Activated CD8-positive, alpha-beta memory T cell treated with anti-CD3 and anti-CD28 coated beads, Interleukin-2, amount 10 ng/mL, durations not matched to agents 7 days and 5 days (primary cell): ENCODE data around the gene TSPAN11. TPM values are rescaled to one million over a fixed set of nuclear protein-coding genes. Genes with fewer than 3 reads are reported as not detected.

Source experiments
- ATAC-seq: fragments of 150-1000 bp; cut with Tn5 transposase; one replicate; pipeline ENCODE4 v1.10.0; 2021; ENCODE audit warnings: moderate library complexity
- CTCF ChIA-PET: fragments of 350-600 bp; sonication (Branson Sonifier 250); formaldehyde crosslinking; loops from one replicate; lab custom pipeline; 2021; ENCODE audit warnings: antibody characterized with exemption; lab: Charles Lee
- DNase-seq: peaks from one replicate; pipeline ENCODE4 v3.0.0-alpha.2; 2020
- H3K27ac Mint-ChIP-seq: one replicate; pipeline ENCODE4 v1.8.0; 2021; ENCODE audit warnings: mild to moderate bottlenecking, mixed read lengths
- H3K27me3 Mint-ChIP-seq: one replicate; pipeline ENCODE4 v1.8.0; 2021; ENCODE audit warnings: mixed read lengths
- H3K36me3 Mint-ChIP-seq: one replicate; pipeline ENCODE4 v1.8.0; 2021; ENCODE audit warnings: mild to moderate bottlenecking, mixed read lengths
- H3K4me1 Mint-ChIP-seq: one replicate; pipeline ENCODE4 v1.8.0; 2021; ENCODE audit warnings: mixed read lengths
- H3K4me3 Mint-ChIP-seq: one replicate; pipeline ENCODE4 v1.8.0; 2021; ENCODE audit warnings: mild to moderate bottlenecking, moderate library complexity, mixed read lengths
- H3K9me3 Mint-ChIP-seq: one replicate; pipeline ENCODE4 v1.8.0; 2022; ENCODE audit warnings: low read depth, mixed read lengths
- total RNA-seq, 2 experiments: library from RNA; stranded (reverse); gene quantifications; one replicate each; pipeline ENCODE4 v1.2.3, GENCODE V29; 2021

TSPAN11 gene
- total RNA-seq, 2 experiments from 2014 or later: not detected

DNA sequence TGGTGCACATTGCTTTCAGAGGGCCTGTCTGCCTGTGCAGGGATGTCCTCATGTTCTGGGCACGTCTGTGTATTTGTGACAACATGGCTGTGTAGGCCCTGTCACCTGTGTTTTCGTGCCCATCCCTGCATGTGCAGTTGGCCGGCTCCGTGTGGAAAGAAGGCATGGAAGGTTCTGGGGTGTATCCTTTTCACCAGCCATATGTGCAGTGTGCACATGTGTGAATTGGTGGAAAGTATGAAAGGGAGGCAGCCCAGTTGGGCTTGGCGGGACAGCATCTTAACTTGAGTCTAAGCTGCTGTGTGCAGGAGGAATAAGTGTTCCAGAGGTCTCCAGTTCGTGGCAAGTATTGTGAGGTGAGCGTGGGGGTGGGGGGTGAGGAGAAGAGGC is 669 bp downstream of the TSPAN11 start:
- CTCF ChIA-PET: no interaction called here
- no peaks in the 10 kb centered on the region for H3K9me3 Mint-ChIP-seq
- no peak overlapping the region for H3K27ac Mint-ChIP-seq
- H3K4me3 Mint-ChIP-seq: no peak overlapping the region
- no peaks in the 10 kb centered on the region for H3K36me3 Mint-ChIP-seq
- no peaks in the 10 kb centered on the region for H3K4me1 Mint-ChIP-seq
- no peak for DNase-seq
- peaks cover 57% of the 10 kb centered on the region for H3K27me3 Mint-ChIP-seq
- ATAC-seq: no peak

DNA sequence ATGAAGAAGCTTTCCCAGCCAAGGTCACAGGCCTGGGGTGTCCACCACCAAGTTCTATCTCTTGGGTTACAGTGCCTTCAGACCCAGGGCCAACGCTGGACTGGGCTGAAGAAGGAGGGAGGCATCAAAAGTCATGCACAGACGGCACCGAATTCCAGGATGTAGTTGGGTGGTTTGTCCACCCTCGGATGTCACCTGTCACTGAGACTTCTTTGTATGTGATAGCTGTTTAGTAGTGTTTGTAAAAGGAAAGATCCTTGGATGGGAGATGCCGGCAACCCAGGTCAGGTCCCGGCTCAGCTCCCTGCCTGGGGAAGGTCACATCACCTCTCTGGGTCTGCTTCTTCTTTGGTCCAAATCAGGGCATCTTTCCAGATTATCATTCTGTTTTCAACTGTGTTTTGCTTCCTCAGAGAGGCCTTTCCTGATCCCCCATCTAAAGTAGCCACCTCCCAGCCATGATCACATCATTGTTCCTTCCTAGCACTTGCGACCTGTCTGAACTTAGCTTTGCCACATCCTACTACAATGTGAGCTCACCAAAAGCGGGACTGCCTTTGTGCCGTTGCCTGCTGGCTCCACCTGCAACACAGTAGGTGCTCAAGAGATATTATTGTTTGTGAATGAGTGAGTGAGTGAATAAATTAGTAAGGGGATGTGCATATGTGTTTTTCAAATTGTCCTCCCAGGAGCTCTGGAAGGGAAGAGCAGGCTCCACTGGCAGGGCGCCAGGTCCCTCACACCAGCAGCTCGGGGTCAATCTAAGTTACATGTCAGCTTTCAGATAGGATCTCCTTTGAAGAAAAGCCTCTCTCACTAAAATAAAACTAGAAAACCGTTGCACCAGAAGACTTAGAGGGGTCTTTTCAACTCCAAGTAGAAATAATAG is 2.1 kb downstream of the TSPAN11 start:
- H3K27me3 Mint-ChIP-seq: peaks cover 51% of the 10 kb centered on the region
- no peak overlapping the region for H3K4me3 Mint-ChIP-seq
- ATAC-seq (no peak), DNase-seq (no peak)
- no peak overlapping the region for H3K27ac Mint-ChIP-seq
- no peaks in the 10 kb centered on the region for H3K4me1 Mint-ChIP-seq
- CTCF ChIA-PET: no interaction called here
- no peaks in the 10 kb centered on the region for H3K9me3 Mint-ChIP-seq
- H3K36me3 Mint-ChIP-seq: no peaks in the 10 kb centered on the region

DNA sequence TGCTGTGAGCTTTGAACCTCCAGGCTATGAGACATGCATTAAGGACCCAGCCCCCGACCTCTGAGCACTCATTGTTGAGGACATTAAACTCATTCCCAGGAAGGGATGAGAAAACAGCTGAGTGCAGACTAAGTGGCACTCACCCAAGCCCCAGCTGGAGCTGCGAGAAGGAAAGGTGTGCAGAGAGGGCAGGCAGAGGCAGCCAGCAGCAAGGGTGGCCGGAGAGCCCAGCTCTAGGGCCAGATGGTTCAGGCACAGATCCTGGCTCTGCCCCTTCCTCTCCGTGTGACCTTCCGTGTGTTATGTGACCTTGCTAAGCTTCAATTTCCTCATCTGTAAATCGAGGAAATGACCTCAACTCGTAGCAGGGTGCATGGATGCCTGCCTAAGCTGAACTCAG is 3.7 kb downstream of the TSPAN11 start:
- Mint-ChIP-seq H3K27me3 (peaks cover 40% of the 10 kb centered on the region), H3K4me1 (no peaks in the 10 kb centered on the region), H3K9me3 (no peaks in the 10 kb centered on the region), H3K36me3 (no peaks in the 10 kb centered on the region), H3K4me3 (no peak overlapping the region), H3K27ac (no peak overlapping the region)
- CTCF ChIA-PET: no interaction called here
- ATAC-seq (no peak), DNase-seq (no peak)

DNA sequence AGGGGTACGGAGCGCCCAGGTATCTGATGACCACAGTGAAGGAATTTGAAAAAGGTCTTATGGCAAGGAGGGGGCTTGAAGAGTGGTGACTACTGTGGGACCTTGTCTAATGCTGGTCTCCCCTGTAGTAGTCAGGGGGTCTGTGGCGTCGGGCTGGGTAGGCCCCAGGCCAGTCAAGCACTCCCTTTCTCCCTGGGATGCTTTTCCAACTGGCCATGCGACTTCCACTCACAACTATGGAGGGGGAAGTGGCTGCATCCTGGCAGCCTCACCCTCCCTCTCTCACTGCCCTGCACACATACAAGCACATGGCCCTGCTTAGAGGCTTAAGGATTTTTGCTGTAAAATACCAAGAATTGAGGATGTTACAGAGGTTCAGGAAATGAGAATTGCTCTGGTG is 4.1 kb downstream of the TSPAN11 start:
- DNase-seq (no peak), ATAC-seq (no peak)
- H3K36me3 Mint-ChIP-seq: no peaks in the 10 kb centered on the region
- H3K27me3 Mint-ChIP-seq: peaks cover 36% of the 10 kb centered on the region
- CTCF ChIA-PET: no interaction called here
- H3K27ac Mint-ChIP-seq: no peak overlapping the region
- no peak overlapping the region for H3K4me3 Mint-ChIP-seq
- H3K4me1 Mint-ChIP-seq: no peaks in the 10 kb centered on the region
- H3K9me3 Mint-ChIP-seq: no peaks in the 10 kb centered on the region

DNA sequence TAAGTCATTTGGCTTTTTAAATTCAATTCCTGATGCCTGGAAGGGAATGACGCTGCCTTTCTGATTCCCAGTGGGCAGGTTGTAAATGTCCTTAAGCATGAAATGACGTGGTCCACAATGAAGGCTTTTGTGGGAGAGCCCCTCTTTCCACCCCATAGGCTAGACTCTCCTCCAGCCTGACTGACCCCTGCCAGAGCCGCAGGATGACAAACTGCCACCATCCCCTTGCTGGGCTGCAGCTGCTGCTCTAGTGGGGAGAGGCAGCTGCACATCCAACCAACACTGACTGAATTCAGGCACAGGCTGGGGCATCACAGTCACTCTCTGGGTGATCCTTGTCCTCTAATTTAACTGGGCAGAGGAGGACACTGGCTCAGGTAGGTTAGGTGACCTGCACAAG is 6.3 kb downstream of the TSPAN11 start:
- Mint-ChIP-seq H3K27me3 (peaks cover 24% of the 10 kb centered on the region), H3K4me3 (no peak overlapping the region), H3K36me3 (no peaks in the 10 kb centered on the region), H3K27ac (no peak overlapping the region), H3K9me3 (no peaks in the 10 kb centered on the region), H3K4me1 (no peaks in the 10 kb centered on the region)
- DNase-seq: no peak
- CTCF ChIA-PET: no interaction called here
- ATAC-seq: no peak

DNA sequence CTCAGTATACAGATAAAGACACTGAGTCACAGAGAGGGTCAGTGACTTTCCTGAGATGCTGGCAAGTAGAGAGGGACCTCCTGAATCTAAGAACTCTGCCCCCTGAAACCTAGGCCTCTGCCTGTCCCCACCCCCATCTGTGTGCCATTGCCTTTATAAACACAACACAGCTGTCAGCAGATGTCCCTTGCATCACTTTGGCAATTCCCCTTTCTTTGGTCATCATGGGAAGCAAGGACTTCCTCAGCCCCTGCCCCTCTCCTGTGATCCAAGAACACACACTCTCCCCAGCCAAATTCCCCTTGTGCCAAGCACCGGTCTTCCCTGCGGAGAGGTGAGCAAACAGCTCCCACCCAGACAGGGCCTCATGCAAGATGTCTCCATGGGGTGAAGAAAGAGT is 8.3 kb downstream of the TSPAN11 start:
- H3K9me3 Mint-ChIP-seq: no peaks in the 10 kb centered on the region
- H3K4me1 Mint-ChIP-seq: no peaks in the 10 kb centered on the region
- H3K36me3 Mint-ChIP-seq: no peaks in the 10 kb centered on the region
- H3K4me3 Mint-ChIP-seq: no peak overlapping the region
- ATAC-seq: no peak
- H3K27ac Mint-ChIP-seq: no peak overlapping the region
- CTCF ChIA-PET: no interaction called here
- H3K27me3 Mint-ChIP-seq: peaks cover 14% of the 10 kb centered on the region
- DNase-seq: no peak

DNA sequence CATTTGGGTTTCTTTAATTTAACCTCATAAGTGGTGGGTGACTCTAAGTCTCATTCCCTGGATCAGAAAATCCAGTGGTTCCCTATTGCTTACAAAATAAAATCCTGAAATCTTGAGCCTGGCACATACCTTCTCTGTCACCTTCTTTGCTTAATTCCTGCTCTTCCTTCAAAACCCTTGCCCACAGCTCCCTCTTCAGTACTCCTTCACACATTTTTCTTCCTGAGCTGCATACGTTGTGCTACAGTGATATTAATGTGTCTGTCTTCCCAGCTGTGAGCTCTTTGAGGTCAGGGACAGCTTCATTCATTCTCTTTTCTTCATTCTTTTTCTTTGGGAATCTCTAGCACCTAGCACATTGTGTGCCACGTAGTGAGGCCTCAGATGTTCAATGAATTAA is 9.5 kb downstream of the TSPAN11 start:
- CTCF ChIA-PET: no interaction called here
- no peak overlapping the region for H3K27ac Mint-ChIP-seq
- H3K4me3 Mint-ChIP-seq: no peak overlapping the region
- DNase-seq (no peak), ATAC-seq (no peak)
- no peaks in the 10 kb centered on the region for H3K9me3 Mint-ChIP-seq
- no peaks in the 10 kb centered on the region for H3K4me1 Mint-ChIP-seq
- no peaks in the 10 kb centered on the region for H3K36me3 Mint-ChIP-seq
- H3K27me3 Mint-ChIP-seq: peaks cover 11% of the 10 kb centered on the region

DNA sequence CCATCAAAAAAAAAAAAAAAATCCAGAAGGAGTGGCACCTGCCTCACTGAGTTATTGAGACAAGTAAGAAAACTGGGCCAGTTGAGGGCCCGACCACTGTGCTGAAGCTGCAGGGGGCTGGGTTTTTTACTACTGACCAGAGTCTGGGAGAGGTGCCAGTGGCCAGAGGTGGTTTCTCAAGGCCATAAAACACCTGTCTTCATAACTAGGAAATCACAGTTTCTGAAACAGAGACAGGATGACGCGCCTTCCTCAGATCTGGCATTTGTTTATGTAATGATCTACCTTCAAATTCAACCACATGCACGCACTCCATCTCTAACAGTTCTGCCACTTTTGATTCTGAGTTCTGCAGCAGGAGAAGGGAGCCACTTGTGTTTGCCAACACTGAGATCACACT is 12.7 kb downstream of the TSPAN11 start:
- Mint-ChIP-seq H3K36me3 (no peaks in the 10 kb centered on the region), H3K27me3 (peaks cover 10% of the 10 kb centered on the region), H3K9me3 (no peaks in the 10 kb centered on the region), H3K4me3 (no peak overlapping the region), H3K4me1 (no peaks in the 10 kb centered on the region), H3K27ac (no peak overlapping the region)
- DNase-seq (no peak), ATAC-seq (no peak)
- CTCF ChIA-PET: no interaction called here

DNA sequence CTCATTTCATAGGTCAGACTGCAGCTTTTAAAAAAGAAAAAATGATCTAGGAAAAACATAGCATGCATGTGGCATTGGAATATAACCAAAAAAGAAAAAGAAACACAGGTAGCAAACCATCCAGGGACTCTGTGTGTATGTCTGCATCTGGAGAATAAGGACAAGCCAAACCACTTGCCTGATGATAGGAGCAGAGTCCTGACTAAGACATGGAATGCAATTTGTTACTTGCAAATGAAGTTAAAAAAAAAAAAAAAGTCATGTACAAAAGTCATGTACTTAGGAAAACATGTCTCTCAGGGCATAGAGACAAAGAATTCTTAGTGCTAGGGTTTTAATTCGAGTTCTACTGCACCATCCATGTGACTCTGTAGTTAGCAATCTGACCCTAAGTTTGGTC is 15.9 kb downstream of the TSPAN11 start:
- Mint-ChIP-seq H3K27ac (no peak overlapping the region), H3K4me1 (no peaks in the 10 kb centered on the region), H3K4me3 (no peak overlapping the region), H3K36me3 (no peaks in the 10 kb centered on the region), H3K27me3 (peaks cover 7% of the 10 kb centered on the region), H3K9me3 (no peaks in the 10 kb centered on the region)
- CTCF ChIA-PET: no interaction called here
- no peak for DNase-seq
- no peak for ATAC-seq

DNA sequence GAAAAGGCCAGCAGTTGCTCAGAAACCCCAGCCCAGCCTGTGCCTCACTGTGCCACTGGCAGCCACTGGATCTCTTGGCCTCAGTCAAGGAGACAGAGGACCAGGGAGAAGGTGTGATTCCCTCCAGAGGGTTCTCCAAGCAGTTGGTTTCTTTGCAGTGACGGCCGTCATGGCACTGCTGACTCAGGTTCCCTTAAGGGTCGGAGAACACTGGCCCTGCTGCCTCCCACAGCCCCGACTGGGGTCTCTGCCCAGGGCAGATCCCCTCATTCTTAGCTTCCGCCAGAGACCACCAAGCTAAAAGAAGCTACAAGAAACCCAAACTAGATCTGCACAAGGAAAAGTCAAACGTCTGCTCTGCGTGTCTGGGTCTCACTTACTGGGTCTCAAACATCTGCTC is 16.4 kb downstream of the TSPAN11 start:
- no peak for DNase-seq
- peaks cover 7% of the 10 kb centered on the region for H3K27me3 Mint-ChIP-seq
- CTCF ChIA-PET: no interaction called here
- H3K27ac Mint-ChIP-seq: no peak overlapping the region
- H3K9me3 Mint-ChIP-seq: no peaks in the 10 kb centered on the region
- H3K36me3 Mint-ChIP-seq: no peaks in the 10 kb centered on the region
- ATAC-seq: no peak
- no peaks in the 10 kb centered on the region for H3K4me1 Mint-ChIP-seq
- no peak overlapping the region for H3K4me3 Mint-ChIP-seq

DNA sequence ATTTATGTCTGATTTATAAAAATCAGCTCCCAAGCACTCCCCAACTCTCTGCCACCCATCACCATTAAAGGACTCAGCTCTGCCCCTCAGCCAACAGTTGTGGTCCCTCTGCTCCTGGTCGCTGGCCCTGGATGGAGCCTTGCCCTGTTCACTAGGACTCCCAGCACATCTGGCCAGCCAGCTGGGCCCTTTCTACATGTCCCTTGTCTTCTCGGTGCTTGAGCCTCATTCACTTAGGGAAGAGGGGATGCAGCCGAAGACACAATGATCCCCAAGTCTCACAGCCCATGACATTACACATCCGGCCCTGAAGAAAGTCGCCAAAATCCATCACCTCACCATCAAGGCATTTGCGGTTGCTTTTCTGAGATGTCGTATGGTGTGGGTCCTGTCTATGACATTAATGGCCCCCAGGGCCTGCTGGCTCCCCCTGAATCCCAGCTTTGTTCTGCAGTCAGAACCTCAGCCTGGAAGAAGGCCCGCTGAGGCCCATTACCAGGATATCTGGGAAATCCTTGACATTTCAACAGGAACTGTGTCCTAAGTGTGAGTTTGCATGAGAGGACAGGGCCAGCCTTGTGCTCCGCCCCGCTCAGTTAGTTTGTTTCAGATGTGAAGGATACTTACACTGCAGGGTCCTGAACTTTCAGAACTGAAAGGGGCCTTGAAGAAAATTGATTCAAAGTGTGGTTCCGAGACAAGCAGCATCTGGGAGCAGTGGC is 19.1 kb downstream of the TSPAN11 start:
- Mint-ChIP-seq H3K36me3 (no peaks in the 10 kb centered on the region), H3K4me1 (no peaks in the 10 kb centered on the region), H3K4me3 (no peak overlapping the region), H3K27me3 (peaks cover 7% of the 10 kb centered on the region), H3K27ac (no peak overlapping the region), H3K9me3 (no peaks in the 10 kb centered on the region)
- DNase-seq (no peak), ATAC-seq (no peak)
- CTCF ChIA-PET: no interaction called here

DNA sequence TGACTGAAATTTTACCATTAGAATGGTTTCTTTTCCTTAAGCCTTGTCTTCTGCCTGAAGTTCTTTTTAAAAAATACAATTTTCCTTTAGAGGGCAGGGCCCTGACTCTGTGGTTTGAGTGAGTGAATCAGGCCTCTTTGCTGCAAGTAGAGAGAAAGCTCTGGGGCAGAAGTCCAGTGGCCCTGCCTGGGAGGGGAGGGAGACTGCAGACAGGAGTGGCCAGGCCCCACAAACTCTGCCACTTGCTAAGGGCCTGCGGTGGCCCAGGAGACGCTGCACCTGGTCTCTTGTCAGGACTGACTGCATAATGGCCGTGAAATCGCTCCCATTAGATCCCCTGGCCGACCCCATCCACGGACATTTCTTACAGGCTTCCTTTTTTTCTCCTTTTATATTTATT is 25.5 kb downstream of the TSPAN11 start:
- Mint-ChIP-seq H3K4me1 (peaks cover 10% of the 10 kb centered on the region), H3K27me3 (peaks cover 5% of the 10 kb centered on the region), H3K36me3 (no peaks in the 10 kb centered on the region), H3K9me3 (no peaks in the 10 kb centered on the region), H3K4me3 (no peak overlapping the region), H3K27ac (no peak overlapping the region)
- DNase-seq: no peak
- no peak for ATAC-seq
- CTCF ChIA-PET: no interaction called here

DNA sequence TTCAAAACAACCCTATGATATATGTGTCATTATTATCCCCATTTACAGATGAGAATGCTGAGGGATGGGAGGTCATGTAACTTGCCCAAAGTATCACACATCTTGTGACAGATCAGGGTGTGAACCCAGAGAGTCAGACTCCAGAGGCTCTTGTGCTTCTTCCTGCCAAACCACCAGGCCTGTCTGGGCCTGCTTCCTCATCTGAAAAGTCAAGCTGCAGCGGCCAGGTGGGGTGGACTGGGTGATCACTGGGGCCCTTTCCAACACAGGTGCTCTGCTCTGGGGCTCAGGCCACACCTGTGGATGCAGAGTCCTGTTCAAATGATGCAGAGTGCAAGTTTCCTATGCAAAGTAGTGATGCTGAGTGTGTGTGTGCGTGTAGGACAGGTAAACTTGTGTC is 26.7 kb downstream of the TSPAN11 start:
- Mint-ChIP-seq H3K27me3 (peaks cover 5% of the 10 kb centered on the region), H3K4me1 (peaks cover 10% of the 10 kb centered on the region), H3K27ac (no peak overlapping the region), H3K4me3 (no peak overlapping the region), H3K9me3 (no peaks in the 10 kb centered on the region), H3K36me3 (no peaks in the 10 kb centered on the region)
- no peak for DNase-seq
- CTCF ChIA-PET: interaction anchor here (0.9 kb wide), 1 partner anchor 33 kb away, joined by 3 read pairs; no protein-coding TSS in a partner anchor
- ATAC-seq: no peak
